Activated CD8-positive, alpha-beta memory T cell treated with anti-CD3 and anti-CD28 coated beads, Interleukin-2, amount 50 U/mL, for 24 hours (primary cell): ENCODE results near the gene IL20RB.
"Not testable (repeated sequence)": the region's sequence is repeated elsewhere in the genome, so short reads cannot be mapped to it uniquely, and the experiment has no call there.

ENCODE experiments used
- DNase-seq: peaks from one replicate; pipeline ENCODE4 v3.0.0-alpha.2; 2020; ENCODE audit errors: extremely low read depth

IL20RB gene

GRCh38 chr3:136943436-136943835 is 14.3 kb upstream of the IL20RB start:
- no peak for DNase-seq

GRCh38 chr3:136946978-136947377 is 10.8 kb upstream of the IL20RB start:
- no peak for DNase-seq

GRCh38 chr3:136947477-136947876 is 10.3 kb upstream of the IL20RB start:
- no peak for DNase-seq

- DNase-seq = no peak
Observed at GRCh38 chr3:136949146-136949545, 8.6 kb upstream of the IL20RB start.

GRCh38 chr3:136949708-136950107 is 8.1 kb upstream of the IL20RB start:
- DNase-seq = no peak

- no peak for DNase-seq
Observed at GRCh38 chr3:136950623-136951022, 7.2 kb upstream of the IL20RB start.

- no peak for DNase-seq
Observed at GRCh38 chr3:136952292-136952691, 5.5 kb upstream of the IL20RB start.

GRCh38 chr3:136954251-136954650 is 3.5 kb upstream of the IL20RB start:
- DNase-seq = no peak

GRCh38 chr3:136954980-136955780 is 2.6 kb upstream of the IL20RB start:
- DNase-seq = no peak

GRCh38 chr3:136955813-136956212 is 2.0 kb upstream of the IL20RB start:
- no peak for DNase-seq

GRCh38 chr3:136956971-136957370 is 812 bp upstream of the IL20RB start:
- no peak for DNase-seq

GRCh38 chr3:136958939-136959338 is 1.2 kb downstream of the IL20RB start:
- no peak for DNase-seq

- no peak for DNase-seq
Observed at GRCh38 chr3:136959599-136959998, 1.8 kb downstream of the IL20RB start.

GRCh38 chr3:136960838-136961836 is 3.4 kb downstream of the IL20RB start:
- DNase-seq = no peak

- DNase-seq = no peak
Observed at GRCh38 chr3:136962927-136963326, 5.1 kb downstream of the IL20RB start.

- DNase-seq = not testable (repeated sequence)
Observed at GRCh38 chr3:136969539-136969938, 11.8 kb downstream of the IL20RB start.

- no peak for DNase-seq
Observed at GRCh38 chr3:136973352-136973751, 15.6 kb downstream of the IL20RB start.

GRCh38 chr3:136974670-136975069 is 16.9 kb downstream of the IL20RB start:
- DNase-seq = no peak

- DNase-seq = no peak
Observed at GRCh38 chr3:136979204-136979603, 21.4 kb downstream of the IL20RB start.

GRCh38 chr3:136979684-136980083 is 21.9 kb downstream of the IL20RB start:
- no peak for DNase-seq

GRCh38 chr3:136982033-136982432 is 24.2 kb downstream of the IL20RB start:
- no peak for DNase-seq

GRCh38 chr3:136982520-136983138 is 24.8 kb downstream of the IL20RB start:
- no peak for DNase-seq
